GM18517 (cell line): Measurements from ENCODE around the gene SMOC2.
"Not testable (repeated sequence)": the region's sequence is repeated elsewhere in the genome, so short reads cannot be mapped to it uniquely, and the experiment has no call there.

ENCODE experiments used
- ATAC-seq: cut with Tn5 transposase; IDR thresholded peaks from one replicate; pipeline ENCODE4 v1.9.1; 2021; ENCODE audit warnings: mild to moderate bottlenecking, moderate library complexity; ENCODE audit not compliant: unreplicated experiment

The SMOC2 gene

GRCh38 chr6:168598251-168599117, 157.5 kb downstream of the SMOC2 start:
- ATAC-seq: no peak

GRCh38 chr6:168599118-168599494, 158.1 kb downstream of the SMOC2 start:
- no peak for ATAC-seq

- no peak for ATAC-seq
Observed at GRCh38 chr6:168599769-168600330, 158.9 kb downstream of the SMOC2 start.

GRCh38 chr6:168600381-168600780, 159.4 kb downstream of the SMOC2 start:
- no peak for ATAC-seq

GRCh38 chr6:168601111-168601510, 160.1 kb downstream of the SMOC2 start:
- ATAC-seq: no peak

- no peak for ATAC-seq
Observed at GRCh38 chr6:168601546-168601945, 160.6 kb downstream of the SMOC2 start.

GRCh38 chr6:168602576-168602975, 161.6 kb downstream of the SMOC2 start:
- ATAC-seq: no peak

GRCh38 chr6:168603234-168603633, 162.2 kb downstream of the SMOC2 start:
- no peak for ATAC-seq

GRCh38 chr6:168605964-168606363, 165.0 kb downstream of the SMOC2 start:
- ATAC-seq: no peak

- ATAC-seq: no peak
Observed at GRCh38 chr6:168606722-168607121, 165.7 kb downstream of the SMOC2 start.

- no peak for ATAC-seq
Observed at GRCh38 chr6:168607272-168608112, 166.5 kb downstream of the SMOC2 start.

- ATAC-seq: no peak
Observed at GRCh38 chr6:168608113-168608400, 167.1 kb downstream of the SMOC2 start.

GRCh38 chr6:168609026-168609685, 168.2 kb downstream of the SMOC2 start:
- ATAC-seq: no peak

GRCh38 chr6:168609914-168610490, 169.0 kb downstream of the SMOC2 start:
- ATAC-seq: no peak

GRCh38 chr6:168610966-168611365, 170.0 kb downstream of the SMOC2 start:
- not testable (repeated sequence) for ATAC-seq

GRCh38 chr6:168611691-168612090, 170.7 kb downstream of the SMOC2 start:
- no peak for ATAC-seq

GRCh38 chr6:168612586-168612985, 171.6 kb downstream of the SMOC2 start:
- no peak for ATAC-seq

- ATAC-seq: no peak
Observed at GRCh38 chr6:168615837-168616236, 174.9 kb downstream of the SMOC2 start.

GRCh38 chr6:168616816-168617765, 176.1 kb downstream of the SMOC2 start:
- ATAC-seq: no peak
